Stimulated activated CD4-positive, alpha-beta T cell treated with anti-CD3 and anti-CD28 coated beads, Interleukin-15, amount 100 ng/mL, for 24 hours (primary cell): ENCODE data around the gene HTR2C.
"Not testable (repeated sequence)": the region's sequence is repeated elsewhere in the genome, so short reads cannot be mapped to it uniquely, and the experiment has no call there.

ENCODE experiments used
- DNase-seq: peaks from one replicate; pipeline ENCODE4 v3.0.0-alpha.2; 2020

Gene HTR2C

GRCh38 chrX:114583646-114584374 lies at the start of gene HTR2C:
TSS of gene HTR2C (plus strand) at chrX:114584086. CDS start at chrX:114726937, 142,851 bp downstream.
- DNase-seq: no peak

- no peak for DNase-seq
These were observed 3.5 kb upstream of the HTR2C start for GRCh38 chrX:114580336-114580735.

GRCh38 chrX:114581528-114582263 lies 2.2 kb upstream of the HTR2C start:
- DNase-seq: no peak

GRCh38 chrX:114582264-114582632 lies 1.6 kb upstream of the HTR2C start:
- DNase-seq: no peak

DNA sequence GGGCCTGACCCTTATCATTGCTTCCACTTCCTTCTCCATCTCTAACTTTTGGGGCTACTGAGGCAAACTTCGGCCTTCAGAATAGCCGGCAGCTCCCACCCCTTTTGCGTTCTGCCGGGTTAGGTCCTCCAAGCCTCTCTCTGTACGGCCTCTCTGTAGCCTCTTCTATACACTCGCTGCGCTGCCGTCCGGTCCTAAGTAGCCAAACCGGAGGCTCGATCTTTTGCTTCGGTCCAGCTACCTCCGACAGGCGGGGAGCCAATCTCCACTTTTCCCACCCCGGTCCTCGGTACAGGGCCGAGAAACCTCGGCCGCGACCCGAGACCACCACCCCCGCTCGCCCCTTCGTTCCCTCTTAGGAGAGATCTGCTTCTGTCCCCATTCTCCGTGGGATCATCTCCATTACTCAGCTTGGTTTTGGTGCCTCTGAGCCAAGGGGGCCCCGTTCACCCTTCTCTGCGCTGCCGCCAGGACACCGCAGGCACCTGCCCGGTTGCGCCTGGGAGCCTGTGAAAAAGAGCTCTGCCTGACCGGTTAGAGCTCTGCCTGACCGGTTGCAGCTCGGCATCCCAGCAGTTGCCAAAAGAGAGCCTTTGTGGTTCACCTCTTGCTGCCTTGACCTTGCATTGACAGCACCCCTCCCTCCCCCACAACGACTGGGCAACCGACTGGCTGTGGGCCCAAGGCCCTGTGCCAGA lies 1.0 kb upstream of the HTR2C start:
- no peak for DNase-seq

DNA sequence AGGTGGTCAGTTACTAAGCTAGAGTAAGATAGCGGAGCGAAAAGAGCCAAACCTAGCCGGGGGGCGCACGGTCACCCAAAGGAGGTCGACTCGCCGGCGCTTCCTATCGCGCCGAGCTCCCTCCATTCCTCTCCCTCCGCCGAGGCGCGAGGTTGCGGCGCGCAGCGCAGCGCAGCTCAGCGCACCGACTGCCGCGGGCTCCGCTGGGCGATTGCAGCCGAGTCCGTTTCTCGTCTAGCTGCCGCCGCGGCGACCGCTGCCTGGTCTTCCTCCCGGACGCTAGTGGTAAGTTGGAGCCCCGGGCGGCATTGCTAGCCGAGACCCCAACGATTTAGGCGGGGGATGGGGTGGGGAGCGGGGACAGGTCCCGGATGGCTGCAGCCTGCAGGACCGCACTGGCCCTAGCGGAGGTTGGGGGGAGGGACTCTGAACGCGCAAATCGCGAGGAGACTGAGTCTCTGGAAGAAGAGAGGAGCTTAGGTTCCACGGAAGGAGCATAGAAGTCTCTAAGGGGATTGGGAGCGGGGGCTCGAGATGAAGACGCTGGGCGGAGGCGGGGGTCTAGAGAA lies 573 bp downstream of the HTR2C start:
- no peak for DNase-seq

- DNase-seq: no peak
These were observed 1.3 kb downstream of the HTR2C start for GRCh38 chrX:114584983-114585842.

DNA sequence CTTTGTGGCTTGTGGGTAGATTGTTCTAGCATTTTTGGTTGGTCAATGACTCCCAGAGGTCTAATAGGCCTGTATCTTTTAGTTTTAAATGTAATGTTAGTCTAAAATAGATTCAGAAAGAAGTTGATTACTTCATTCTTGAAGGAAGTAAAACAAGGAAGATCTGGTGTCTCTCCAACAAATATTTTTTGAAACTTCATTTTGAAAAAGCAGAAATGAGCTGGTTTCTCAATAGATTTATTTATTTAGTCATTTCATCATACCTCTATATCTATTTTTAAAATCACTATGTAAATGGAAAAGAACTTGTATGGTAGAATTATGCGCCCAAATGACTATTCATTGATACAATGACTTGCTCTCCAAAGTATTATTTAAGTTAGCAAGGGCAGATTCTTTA lies 7.2 kb downstream of the HTR2C start:
- no peak for DNase-seq

DNA sequence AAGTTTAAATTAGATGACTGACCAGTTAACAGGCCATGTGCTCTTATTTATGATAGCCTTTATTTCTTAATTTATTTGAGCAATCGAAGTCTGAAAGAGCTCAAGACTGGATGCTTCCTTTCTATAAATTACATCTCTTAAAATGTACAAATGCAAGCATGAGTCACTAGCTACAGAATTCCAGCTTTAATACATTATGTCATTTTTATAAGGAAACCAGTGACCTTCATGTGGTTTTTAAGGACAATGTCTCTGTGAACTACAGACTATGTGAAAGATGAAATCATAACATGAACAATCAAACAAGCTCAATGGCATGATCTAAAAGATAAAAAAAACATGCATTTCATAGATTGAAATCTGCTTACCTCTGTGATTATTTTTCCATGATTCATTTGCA lies 15.4 kb downstream of the HTR2C start:
- no peak for DNase-seq

- DNase-seq: no peak
These were observed 16.0 kb downstream of the HTR2C start for GRCh38 chrX:114599911-114600310.

DNA sequence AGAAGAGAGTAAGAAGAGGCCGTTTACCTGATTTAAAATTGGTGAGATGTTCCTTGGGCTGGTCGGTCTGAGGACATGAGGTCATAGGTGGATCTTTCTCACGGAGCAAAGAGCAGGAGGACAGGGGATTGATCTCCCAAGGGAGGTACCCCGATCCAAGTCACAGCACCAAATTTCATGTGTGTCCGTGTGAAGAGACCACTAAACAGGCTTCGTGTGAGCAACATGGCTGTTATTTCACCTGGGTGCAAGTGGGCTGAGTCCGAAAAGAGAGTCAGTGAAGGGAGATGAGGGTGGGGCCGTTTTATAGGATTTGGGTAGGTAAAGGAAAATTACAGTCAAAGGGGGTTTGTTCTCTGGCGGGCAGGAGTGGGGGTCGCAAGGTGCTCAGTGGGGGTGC lies 22.7 kb downstream of the HTR2C start:
- DNase-seq: not testable (repeated sequence)

- peak; percentile 19 for DNase-seq
These were observed 27.2 kb downstream of the HTR2C start for GRCh38 chrX:114611018-114611619.

DNA sequence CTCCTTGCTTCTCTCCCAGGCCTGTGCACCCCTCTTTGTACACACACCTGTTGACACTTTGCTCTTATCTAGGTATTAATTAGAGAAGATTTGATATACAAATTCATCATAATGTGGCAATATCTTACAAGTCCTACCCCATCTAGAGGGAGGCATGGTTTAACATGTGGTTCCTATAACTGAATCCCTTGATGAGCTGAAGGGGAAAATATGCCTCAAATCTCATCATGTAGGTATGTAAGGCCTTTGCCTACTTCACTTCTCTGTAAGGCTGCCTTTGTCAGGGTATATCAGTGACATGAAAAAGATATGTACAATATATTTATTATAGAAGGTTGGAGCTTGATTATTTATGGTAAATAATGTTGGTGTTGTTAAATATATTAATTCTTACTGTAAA lies 31.9 kb downstream of the HTR2C start:
- no peak for DNase-seq

- no peak for DNase-seq
These were observed 36.0 kb downstream of the HTR2C start for GRCh38 chrX:114619874-114620273.

GRCh38 chrX:114626323-114626722 lies 42.4 kb downstream of the HTR2C start:
- DNase-seq: no peak

DNA sequence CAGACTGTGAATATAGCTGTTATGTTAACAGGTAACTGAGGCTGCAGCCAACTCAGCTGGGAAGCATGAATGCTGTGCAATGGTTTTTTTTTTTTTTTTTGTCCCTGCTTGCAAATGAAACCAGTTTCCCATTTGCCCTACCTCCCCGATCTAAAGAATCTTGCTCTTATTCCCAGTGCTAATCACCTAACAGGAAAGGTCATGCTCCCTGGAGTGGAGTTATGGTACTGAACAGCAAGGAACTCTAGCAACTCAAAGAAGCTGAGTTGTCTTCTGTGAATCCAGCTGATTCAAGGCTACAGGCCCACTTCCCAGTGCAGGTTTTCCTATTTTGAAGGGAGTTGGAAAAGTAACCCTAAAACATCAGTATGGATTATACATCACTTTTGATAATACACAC lies 52.1 kb downstream of the HTR2C start:
- DNase-seq: no peak

- DNase-seq: no peak
These were observed 66.5 kb downstream of the HTR2C start for GRCh38 chrX:114650351-114650750.

GRCh38 chrX:114675365-114675764 lies 91.5 kb downstream of the HTR2C start:
- DNase-seq: no peak

DNA sequence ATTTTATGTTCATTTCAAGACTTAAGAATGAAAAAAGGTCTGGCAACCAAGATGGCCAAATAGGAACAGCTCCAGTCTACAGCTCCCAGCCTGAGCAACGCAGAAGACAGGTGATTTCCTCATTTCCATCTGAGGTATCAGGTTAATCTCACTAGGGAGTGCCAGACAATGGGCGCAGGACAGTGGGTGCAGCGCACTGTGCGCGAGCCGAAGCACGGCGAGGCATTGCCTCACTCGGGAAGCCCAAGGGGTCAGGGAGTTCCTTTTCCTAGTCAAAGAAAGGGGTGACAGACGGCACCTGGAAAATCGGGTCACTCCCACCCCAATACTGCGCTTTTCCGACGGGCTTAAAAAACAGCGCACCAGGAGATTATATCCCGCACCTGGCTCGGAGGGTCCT lies 116.6 kb downstream of the HTR2C start:
- DNase-seq: not testable (repeated sequence)

DNA sequence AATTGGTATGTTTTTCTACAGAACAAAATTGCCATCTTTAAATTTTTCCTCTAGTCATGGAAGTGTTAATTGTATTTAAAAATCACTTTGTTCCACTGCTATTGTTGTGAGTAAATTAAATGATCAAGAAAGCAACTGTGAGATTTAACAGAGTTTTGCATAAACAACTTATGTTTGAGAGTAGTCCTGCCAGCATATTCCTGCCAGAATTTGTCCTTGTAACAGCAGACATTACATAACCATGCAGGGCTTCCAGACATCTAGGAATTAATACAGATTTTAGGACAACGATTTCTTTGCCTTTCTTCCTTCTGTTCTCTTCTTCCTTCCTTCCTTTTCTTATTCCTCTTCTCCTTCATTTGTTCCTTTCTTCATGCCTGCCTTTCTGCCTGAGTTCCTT lies 125.5 kb downstream of the HTR2C start:
- DNase-seq: no peak

GRCh38 chrX:114710571-114710970 lies 126.7 kb downstream of the HTR2C start:
- no peak for DNase-seq

- no peak for DNase-seq
These were observed 128.6 kb downstream of the HTR2C start for GRCh38 chrX:114712466-114712865.
